Suppressor macrophage (primary cell): ENCODE results near the gene VPS9D1.

Experiments
- DNase-seq, 4 experiments: peaks; one replicate each; pipeline ENCODE4 v3.0.0-alpha.2; 2020 to 2022

The VPS9D1 gene

GRCh38 chr16:89732142-89732917, 11.6 kb upstream of the VPS9D1 start:
- DNase-seq: no peak

GRCh38 chr16:89730610-89731234, 10.0 kb upstream of the VPS9D1 start:
- DNase-seq: no peak

- no peak for DNase-seq
Measured at GRCh38 chr16:89729863-89730593, 9.3 kb upstream of the VPS9D1 start.

- DNase-seq: no peak
Measured at GRCh38 chr16:89729293-89729692, 8.6 kb upstream of the VPS9D1 start.

GRCh38 chr16:89727406-89728120, 6.9 kb upstream of the VPS9D1 start:
- no peak for DNase-seq

GRCh38 chr16:89723279-89724250, 2.9 kb upstream of the VPS9D1 start:
- no peak for DNase-seq

GRCh38 chr16:89722392-89723278, 1.9 kb upstream of the VPS9D1 start:
- DNase-seq: peak; percentile 56 to 84 (median 74)

- DNase-seq: peak; percentile 64 to 87 (median 80)
Measured at GRCh38 chr16:89721546-89722391, 1.1 kb upstream of the VPS9D1 start.

- DNase-seq: peak in 2 of 4 experiments; percentile 22 to 52
Measured at GRCh38 chr16:89720551-89720812, 216 bp downstream of the VPS9D1 start.

- DNase-seq: no peak
Measured at GRCh38 chr16:89717688-89718505, 2.8 kb downstream of the VPS9D1 start.

GRCh38 chr16:89716916-89717687, 3.6 kb downstream of the VPS9D1 start:
- no peak for DNase-seq

GRCh38 chr16:89716493-89716892, 4.2 kb downstream of the VPS9D1 start:
- DNase-seq: no peak

- no peak for DNase-seq
Measured at GRCh38 chr16:89712274-89712781, 8.4 kb downstream of the VPS9D1 start.

- DNase-seq: peak; percentile 29 to 65 (median 49)
Measured at GRCh38 chr16:89711601-89712273, 9.0 kb downstream of the VPS9D1 start.

- no peak for DNase-seq
Measured at GRCh38 chr16:89710709-89711564, 9.8 kb downstream of the VPS9D1 start.

GRCh38 chr16:89709716-89710432, 10.8 kb downstream of the VPS9D1 start:
- no peak for DNase-seq
